Measurements from ENCODE around the gene F2RL3. TPM values are rescaled to one million over a fixed set of nuclear protein-coding genes. Genes with fewer than 3 reads are reported as not detected.

F2RL3 gene
- polyA plus RNA-seq, 1 donor (not counting 4 experiments of a cell fraction or from before 2014, with no cell fraction given) = not detected

GRCh38 chr19:16890461-16891184 lies 1.8 kb downstream of the F2RL3 start:
- Histone ChIP-seq H2AFZ (ENCODE audit: control insufficient read depth, low read length) (no peak overlapping the region), H3K36me3 (ENCODE audit: control insufficient read depth in 2 of 2, extremely low read depth in 1 of 2, insufficient read depth in 2 of 2, low read length in 2 of 2) (no peaks in the 10 kb centered on the region)

GRCh38 chr19:16891696-16892382 lies 3.0 kb downstream of the F2RL3 start:
- no peaks in the 10 kb centered on the region for H3K27me3 ChIP-seq (ENCODE audit: control insufficient read depth, extremely low read depth, insufficient read depth, low read length)
- H3K9ac ChIP-seq (ENCODE audit: control insufficient read depth, extremely low read depth, insufficient read depth, low read length) = no peak overlapping the region
- no peak overlapping the region for H3K4me3 ChIP-seq (ENCODE audit: control insufficient read depth in 2 of 3, extremely low read depth in 1 of 3, insufficient read depth in 2 of 3, low read depth in 1 of 3, low read length in 3 of 3)
- no peaks in the 10 kb centered on the region for H3K9me3 ChIP-seq (ENCODE audit: control insufficient read depth, low read depth, low read length)
- H3K79me2 ChIP-seq (ENCODE audit: control insufficient read depth, insufficient read depth, low read length) = no peaks in the 10 kb centered on the region
- TF ChIP-seq EZH2 (IDR thresholded peaks at IDR 0.05; ENCODE audit: low read length) (no peak), CTCF (optimal IDR thresholded peaks at IDR 0.05 in 1 of 3, IDR thresholded peaks at IDR 0.05 in 1 of 3, conservative IDR thresholded peaks at IDR 0.05 in 1 of 3; ENCODE audit: extremely low read depth in 1 of 3, insufficient read depth in 2 of 3, low read length in 3 of 3) (no peak)
- H4K20me1 ChIP-seq (ENCODE audit: control insufficient read depth, extremely low read depth, insufficient read depth, low read length) = no peaks in the 10 kb centered on the region
- DNase-seq (ENCODE audit: low read depth, low spot score) = no peak
- no peak overlapping the region for H2AFZ ChIP-seq (ENCODE audit: control insufficient read depth, low read length)
- H3K36me3 ChIP-seq (ENCODE audit: control insufficient read depth in 2 of 2, extremely low read depth in 1 of 2, insufficient read depth in 2 of 2, low read length in 2 of 2) = no peaks in the 10 kb centered on the region
- dilution Hi-C loops (cut with MboI; ENCODE audit: extremely low pct_ligation_motif_present, low sequenced_read_pairs) = no loop called here
- no peak overlapping the region for H3K4me2 ChIP-seq (ENCODE audit: control insufficient read depth, extremely low read depth, insufficient read depth, low read depth, low read length)
- no peak overlapping the region for H3K27ac ChIP-seq (ENCODE audit: control insufficient read depth, insufficient read depth, low read length)
- H3K4me1 ChIP-seq (ENCODE audit: control insufficient read depth, extremely low read depth, insufficient read depth, low read length) = no peaks in the 10 kb centered on the region
- no peaks in the 10 kb centered on the region for H3K9me1 ChIP-seq (ENCODE audit: control insufficient read depth, extremely low read depth, insufficient read depth, low read length)
- no peak for FAIRE-seq

More at GRCh38 chr19:16890461-16891184, 1.8 kb downstream of the F2RL3 start:
- DNase-seq (ENCODE audit: low read depth, low spot score) = no peak
- H3K4me1 ChIP-seq (ENCODE audit: control insufficient read depth, extremely low read depth, insufficient read depth, low read length) = no peaks in the 10 kb centered on the region
- H3K9ac ChIP-seq (ENCODE audit: control insufficient read depth, extremely low read depth, insufficient read depth, low read length) = no peak overlapping the region
- no peaks in the 10 kb centered on the region for H3K27me3 ChIP-seq (ENCODE audit: control insufficient read depth, extremely low read depth, insufficient read depth, low read length)
- FAIRE-seq = no peak
- H3K9me3 ChIP-seq (ENCODE audit: control insufficient read depth, low read depth, low read length) = no peaks in the 10 kb centered on the region
- TF ChIP-seq EZH2 (IDR thresholded peaks at IDR 0.05; ENCODE audit: low read length) (no peak), CTCF (optimal IDR thresholded peaks at IDR 0.05 in 1 of 3, IDR thresholded peaks at IDR 0.05 in 1 of 3, conservative IDR thresholded peaks at IDR 0.05 in 1 of 3; ENCODE audit: extremely low read depth in 1 of 3, insufficient read depth in 2 of 3, low read length in 3 of 3) (no peak)
- H3K4me2 ChIP-seq (ENCODE audit: control insufficient read depth, extremely low read depth, insufficient read depth, low read depth, low read length) = no peak overlapping the region
- dilution Hi-C loops (cut with MboI; ENCODE audit: extremely low pct_ligation_motif_present, low sequenced_read_pairs) = no loop called here
- no peaks in the 10 kb centered on the region for H3K79me2 ChIP-seq (ENCODE audit: control insufficient read depth, insufficient read depth, low read length)
- H3K9me1 ChIP-seq (ENCODE audit: control insufficient read depth, extremely low read depth, insufficient read depth, low read length) = no peaks in the 10 kb centered on the region
- no peak overlapping the region for H3K4me3 ChIP-seq (ENCODE audit: control insufficient read depth in 2 of 3, extremely low read depth in 1 of 3, insufficient read depth in 2 of 3, low read depth in 1 of 3, low read length in 3 of 3)
- no peak overlapping the region for H3K27ac ChIP-seq (ENCODE audit: control insufficient read depth, insufficient read depth, low read length)
- H4K20me1 ChIP-seq (ENCODE audit: control insufficient read depth, extremely low read depth, insufficient read depth, low read length) = no peaks in the 10 kb centered on the region

Data from keratinocyte (primary cell).